ENCODE results near the gene TPT1.
A peak's percentile ranks its signal among the peaks of the same experiment; 100 is the strongest.
"Not testable (repeated sequence)": the region's sequence is repeated elsewhere in the genome, so short reads cannot be mapped to it uniquely, and the experiment has no call there.

The TPT1 gene

GRCh38 chr13:45299194-45299593, 41.8 kb downstream of the TPT1 start:
- no peak for DNase-seq

GRCh38 chr13:45298550-45298949, 42.4 kb downstream of the TPT1 start:
- DNase-seq: not testable (repeated sequence)

GRCh38 chr13:45298206-45298505, 42.8 kb downstream of the TPT1 start:
- no peak for DNase-seq

DNA sequence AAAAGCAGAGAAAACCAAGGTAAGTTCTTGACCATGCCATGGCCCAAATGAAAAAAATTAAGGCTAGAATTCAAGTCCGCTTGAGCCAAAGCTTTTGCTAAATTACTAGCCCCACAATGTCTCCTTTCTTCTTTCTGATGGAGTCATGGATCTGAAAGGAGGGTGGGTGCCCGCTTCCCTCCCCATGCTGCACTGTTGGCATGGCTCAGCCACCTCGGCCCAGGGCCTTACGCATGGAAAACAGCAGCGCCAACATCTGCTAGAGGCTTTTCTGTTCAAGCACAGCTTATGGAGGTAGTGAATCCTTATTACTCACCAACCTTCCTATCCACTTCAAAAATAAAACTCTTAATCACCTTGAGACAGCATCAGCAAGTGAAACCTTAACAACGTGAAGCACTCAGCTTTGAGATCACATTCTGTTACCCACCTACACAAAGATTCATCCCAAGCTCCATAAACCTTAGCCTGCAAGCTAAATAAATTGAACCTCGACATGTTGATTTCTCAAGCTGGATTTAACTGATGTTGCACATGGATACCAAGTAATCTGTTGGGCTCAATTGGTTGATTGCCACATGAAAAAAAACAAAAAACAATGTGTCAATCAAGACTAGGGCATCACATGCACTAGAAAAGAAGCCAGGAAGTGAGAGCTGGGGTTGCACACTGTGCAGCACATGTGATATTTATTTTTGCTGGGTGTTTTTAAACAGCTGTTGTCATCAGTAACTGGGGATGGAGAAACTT, 43.4 kb downstream of the TPT1 start:
- DNase-seq: no peak

DNA sequence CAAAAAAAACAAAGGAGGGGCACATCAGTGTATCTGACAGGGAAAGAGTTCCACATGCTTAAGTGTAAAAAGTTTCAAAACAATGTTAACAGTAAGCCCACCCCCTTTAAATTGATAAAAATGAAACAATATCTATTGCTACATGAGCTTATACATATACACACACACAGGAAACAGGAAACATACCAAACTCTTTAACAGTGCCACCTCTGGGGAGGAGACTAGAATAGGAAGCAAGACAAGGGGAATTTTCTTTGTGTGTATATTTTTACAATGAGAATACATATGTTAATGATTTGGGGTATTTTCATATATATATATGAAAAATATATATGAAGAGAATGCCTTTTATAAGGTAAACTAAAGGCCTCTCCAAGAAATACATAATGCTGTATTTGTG, 44.7 kb downstream of the TPT1 start:
- DNase-seq: no peak

- no peak for DNase-seq
These were observed 45.4 kb downstream of the TPT1 start for GRCh38 chr13:45295536-45295935.

GRCh38 chr13:45292176-45292575, 48.8 kb downstream of the TPT1 start:
- DNase-seq: peak; percentile 69

DNA sequence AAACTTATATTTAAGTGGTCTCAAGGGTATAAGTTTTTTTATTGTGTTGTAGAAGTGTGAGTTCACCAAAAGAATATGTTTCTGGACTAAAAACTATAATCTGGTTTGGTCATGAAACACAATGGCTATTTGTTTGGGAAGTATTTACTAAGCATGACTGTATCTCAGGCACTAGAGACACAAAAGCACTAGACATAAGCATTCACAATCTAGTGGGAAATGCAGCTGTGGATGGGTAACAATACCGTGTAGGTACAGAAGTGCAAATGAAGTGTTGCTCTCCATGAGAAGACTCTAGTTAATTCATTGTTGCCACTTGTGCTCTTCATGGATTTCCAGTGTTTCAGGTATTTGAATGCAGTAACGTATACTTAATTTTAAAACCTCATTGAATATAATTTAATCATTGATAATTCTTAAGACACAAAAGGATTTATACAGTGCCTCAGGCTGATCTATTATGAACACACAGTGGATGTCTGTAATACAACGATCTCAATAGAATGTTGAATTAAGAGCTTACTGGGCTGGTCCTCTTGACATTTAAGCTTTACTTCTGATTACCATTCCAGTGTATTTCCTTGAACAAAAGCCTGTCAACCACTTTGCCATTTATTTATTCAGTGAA, 50.9 kb downstream of the TPT1 start:
- DNase-seq: no peak

All from NCI-H2171 treated with DMSO at 0.1 percent for 48 hours (cell line).